T-helper 2 cell treated with Interferon-gamma antibody and Interleukin-4, amounts not matched to agents 5 μg/mL and 100 μg/mL, for 36 hours (primary cell): ENCODE data around the gene PCDHB13.
"Not testable (repeated sequence)": the region's sequence is repeated elsewhere in the genome, so short reads cannot be mapped to it uniquely, and the experiment has no call there.

Experiments used
- DNase-seq: peaks from one replicate; pipeline ENCODE4 v3.0.0; 2021; ENCODE audit warnings: low spot score
- H3K27ac Mint-ChIP-seq: one replicate; pipeline ENCODE4 v1.8.0; 2021; ENCODE audit warnings: mild to moderate bottlenecking, mixed read lengths
- H3K27me3 Mint-ChIP-seq: one replicate; pipeline ENCODE4 v1.8.0; 2021; ENCODE audit warnings: low read depth, mixed read lengths
- H3K36me3 Mint-ChIP-seq: one replicate; pipeline ENCODE4 v1.8.0; 2021; ENCODE audit warnings: low read depth, mixed read lengths
- H3K4me1 Mint-ChIP-seq: one replicate; pipeline ENCODE4 v1.8.0; 2021; ENCODE audit warnings: low read depth, mixed read lengths
- H3K4me3 Mint-ChIP-seq: one replicate; pipeline ENCODE4 v1.8.0; 2022; ENCODE audit warnings: mild to moderate bottlenecking, moderate library complexity, mixed read lengths
- H3K9me3 Mint-ChIP-seq: one replicate; pipeline ENCODE4 v1.8.0; 2021; ENCODE audit warnings: mixed read lengths

PCDHB13 gene

DNA sequence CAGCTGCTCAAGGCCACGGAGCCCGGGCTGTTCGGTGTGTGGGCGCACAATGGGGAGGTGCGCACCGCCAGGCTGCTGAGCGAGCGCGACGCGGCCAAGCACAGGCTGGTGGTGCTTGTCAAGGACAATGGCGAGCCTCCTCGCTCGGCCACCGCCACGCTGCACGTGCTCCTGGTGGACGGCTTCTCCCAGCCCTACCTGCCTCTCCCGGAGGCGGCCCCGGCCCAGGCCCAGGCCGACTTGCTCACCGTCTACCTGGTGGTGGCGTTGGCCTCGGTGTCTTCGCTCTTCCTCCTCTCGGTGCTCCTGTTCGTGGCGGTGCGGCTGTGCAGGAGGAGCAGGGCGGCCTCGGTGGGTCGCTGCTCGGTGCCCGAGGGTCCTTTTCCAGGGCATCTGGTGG, 24.6 kb upstream of the PCDHB13 start:
- Mint-ChIP-seq H3K36me3 (peaks cover 11% of the 10 kb centered on the region), H3K9me3 (peaks cover 42% of the 10 kb centered on the region)
- H3K4me3 Mint-ChIP-seq, H3K4me1 Mint-ChIP-seq, DNase-seq, H3K27ac Mint-ChIP-seq, H3K27me3 Mint-ChIP-seq: not testable (repeated sequence)

DNA sequence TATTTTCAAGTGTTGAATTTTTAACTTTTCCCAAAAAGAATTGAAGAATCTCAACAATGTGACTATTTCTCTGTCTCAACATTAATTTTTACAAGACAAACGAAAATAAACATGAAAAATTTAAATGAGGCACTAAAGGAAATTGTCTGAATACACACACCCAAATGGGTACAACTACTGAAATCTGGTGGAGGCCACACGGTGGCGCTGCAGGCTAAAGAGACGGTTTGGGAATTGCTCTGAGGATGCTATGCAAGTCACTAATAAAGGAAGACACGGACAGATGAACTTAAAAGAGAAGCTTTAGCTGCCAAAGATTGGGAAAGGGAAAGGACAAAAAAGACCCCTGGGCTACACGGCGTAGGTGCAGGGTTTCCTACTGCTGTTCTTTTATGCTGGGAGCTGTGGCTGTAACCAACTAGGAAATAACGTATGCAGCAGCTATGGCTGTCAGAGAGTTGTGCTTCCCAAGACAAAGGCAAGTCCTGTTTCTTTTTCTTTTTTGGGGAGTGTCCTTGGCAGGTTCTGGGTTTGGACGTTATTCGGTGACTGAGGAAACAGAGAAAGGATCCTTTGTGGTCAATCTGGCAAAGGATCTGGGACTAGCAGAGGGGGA, 21.5 kb upstream of the PCDHB13 start, which contains the start of gene PCDHB10:
TSS of gene PCDHB10 (plus strand) at position 244 of the 616 bp plus-strand sequence. CDS start at position 444, 200 bp downstream.
- Mint-ChIP-seq H3K4me3 (no peak within 1 kb of the TSS), H3K36me3 (peaks cover 11% of the 10 kb centered on the region), H3K9me3 (peaks cover 37% of the 10 kb centered on the region), H3K4me1 (no peaks in the 10 kb centered on the region), H3K27ac (no peak within 1 kb of the TSS), H3K27me3 (no peaks in the 10 kb centered on the region)
- DNase-seq, result no peak

DNA sequence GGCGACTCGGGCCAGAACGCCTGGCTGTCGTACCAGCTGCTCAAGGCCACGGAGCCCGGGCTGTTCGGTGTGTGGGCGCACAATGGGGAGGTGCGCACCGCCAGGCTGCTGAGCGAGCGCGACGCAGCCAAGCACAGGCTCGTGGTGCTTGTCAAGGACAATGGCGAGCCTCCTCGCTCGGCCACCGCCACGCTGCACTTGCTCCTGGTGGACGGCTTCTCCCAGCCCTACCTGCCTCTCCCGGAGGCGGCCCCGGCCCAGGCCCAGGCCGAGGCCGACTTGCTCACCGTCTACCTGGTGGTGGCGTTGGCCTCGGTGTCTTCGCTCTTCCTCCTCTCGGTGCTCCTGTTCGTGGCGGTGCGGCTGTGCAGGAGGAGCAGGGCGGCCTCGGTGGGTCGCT, 19.4 kb upstream of the PCDHB13 start:
- not testable (repeated sequence) for H3K27ac Mint-ChIP-seq, H3K27me3 Mint-ChIP-seq, DNase-seq, H3K4me1 Mint-ChIP-seq, H3K36me3 Mint-ChIP-seq, H3K4me3 Mint-ChIP-seq
- peaks cover 45% of the 10 kb centered on the region for H3K9me3 Mint-ChIP-seq

DNA sequence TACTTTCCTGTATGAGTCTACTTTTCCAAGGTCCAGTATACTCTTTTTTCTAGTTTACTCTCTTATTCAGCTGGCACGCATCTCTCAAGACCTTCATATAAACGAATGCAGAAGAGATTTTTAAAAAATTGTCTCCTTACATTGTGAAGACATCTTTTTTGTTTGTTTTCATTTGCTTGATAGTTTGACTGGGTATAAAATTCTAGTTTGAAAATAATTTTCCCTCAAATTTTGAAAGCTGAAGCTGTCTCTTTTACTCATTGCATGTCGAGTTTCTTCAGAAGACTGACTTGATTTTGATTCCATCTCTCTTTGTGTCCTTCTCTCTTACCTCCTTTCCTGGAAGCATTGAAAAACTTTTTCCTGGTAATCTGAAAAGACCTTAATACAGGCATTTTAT, 17.4 kb upstream of the PCDHB13 start:
- Mint-ChIP-seq H3K4me3 (no peak overlapping the region), H3K36me3 (peaks cover 4% of the 10 kb centered on the region), H3K4me1 (no peaks in the 10 kb centered on the region), H3K27me3 (no peaks in the 10 kb centered on the region), H3K27ac (no peak overlapping the region), H3K9me3 (peaks cover 55% of the 10 kb centered on the region)
- DNase-seq, result no peak

DNA sequence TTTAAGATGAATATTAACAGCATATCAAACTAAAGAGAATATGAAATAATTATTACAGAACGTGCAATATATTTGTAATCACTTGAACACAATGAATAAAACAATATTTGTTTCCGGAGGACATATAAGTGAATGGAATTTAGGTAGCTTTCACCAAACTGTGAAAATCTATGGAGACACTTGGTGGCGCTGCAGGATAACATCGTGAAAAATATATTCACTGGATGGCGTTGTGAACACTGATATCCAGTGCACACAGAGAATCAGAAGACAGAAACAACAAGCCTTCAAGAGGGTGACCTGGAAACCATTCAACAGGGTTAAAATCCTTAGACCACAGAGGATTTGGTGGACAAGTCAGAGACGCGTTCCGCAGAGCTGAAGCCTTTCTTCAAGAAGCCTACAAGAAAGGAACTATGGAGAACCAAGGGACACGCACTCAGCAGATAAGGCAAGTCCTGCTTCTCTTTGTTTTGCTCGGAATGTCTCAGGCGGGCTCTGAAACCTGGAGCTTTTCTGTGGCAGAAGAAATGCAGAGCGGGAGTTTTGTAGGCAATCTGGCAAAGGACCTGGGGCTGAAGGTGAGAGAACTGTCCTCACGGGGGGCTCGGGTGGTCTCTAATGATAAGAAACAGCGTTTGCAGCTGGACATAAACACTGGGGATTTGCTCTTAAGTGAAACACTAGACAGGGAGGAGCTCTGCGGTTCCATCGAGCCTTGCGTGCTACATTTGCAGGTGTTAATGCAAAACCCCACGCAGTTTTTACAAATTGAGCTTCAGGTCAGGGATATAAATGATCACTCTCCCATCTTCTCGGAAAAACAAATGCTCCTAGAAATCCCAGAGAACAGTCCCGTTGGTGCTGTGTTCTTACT, 14.1 kb upstream of the PCDHB13 start, which contains the start of gene PCDHB11:
TSS of gene PCDHB11 (plus strand) at position 269 of the 877 bp plus-strand sequence. CDS start at position 417, 148 bp downstream.
- no peak for DNase-seq
- Mint-ChIP-seq H3K36me3 (no peaks in the 10 kb centered on the region), H3K4me1 (no peaks in the 10 kb centered on the region), H3K27ac (no peak within 1 kb of the TSS), H3K4me3 (no peak within 1 kb of the TSS), H3K27me3 (no peaks in the 10 kb centered on the region), H3K9me3 (peaks cover 48% of the 10 kb centered on the region)

DNA sequence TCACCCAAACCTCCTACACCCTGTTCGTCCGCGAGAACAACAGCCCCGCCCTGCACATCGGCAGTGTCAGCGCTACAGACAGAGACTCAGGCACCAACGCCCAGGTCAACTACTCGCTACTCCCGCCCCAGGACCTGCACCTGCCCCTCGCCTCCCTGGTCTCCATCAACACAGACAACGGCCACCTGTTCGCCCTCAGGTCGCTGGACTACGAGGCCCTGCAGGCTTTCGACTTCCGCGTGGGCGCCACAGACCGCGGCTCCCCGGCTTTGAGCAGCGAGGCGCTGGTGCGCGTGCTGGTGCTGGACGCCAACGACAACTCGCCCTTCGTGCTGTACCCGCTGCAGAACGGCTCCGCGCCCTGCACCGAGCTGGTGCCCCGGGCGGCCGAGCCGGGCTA, 12.6 kb upstream of the PCDHB13 start:
- H3K36me3 Mint-ChIP-seq, H3K27me3 Mint-ChIP-seq, H3K4me1 Mint-ChIP-seq, DNase-seq, H3K4me3 Mint-ChIP-seq, H3K27ac Mint-ChIP-seq: not testable (repeated sequence)
- peaks cover 44% of the 10 kb centered on the region for H3K9me3 Mint-ChIP-seq

DNA sequence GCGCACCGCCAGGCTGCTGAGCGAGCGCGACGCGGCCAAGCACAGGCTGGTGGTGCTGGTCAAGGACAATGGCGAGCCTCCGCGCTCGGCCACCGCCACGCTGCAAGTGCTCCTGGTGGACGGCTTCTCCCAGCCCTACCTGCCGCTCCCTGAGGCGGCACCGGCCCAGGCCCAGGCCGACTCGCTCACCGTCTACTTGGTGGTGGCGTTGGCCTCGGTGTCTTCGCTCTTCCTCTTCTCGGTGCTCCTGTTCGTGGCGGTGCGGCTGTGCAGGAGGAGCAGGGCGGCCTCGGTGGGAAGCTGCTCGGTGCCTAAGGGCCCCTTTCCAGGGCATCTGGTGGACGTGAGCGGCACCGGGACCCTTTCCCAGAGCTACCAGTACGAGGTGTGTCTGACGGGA, 12.1 kb upstream of the PCDHB13 start:
- peaks cover 39% of the 10 kb centered on the region for H3K9me3 Mint-ChIP-seq
- H3K4me1 Mint-ChIP-seq, DNase-seq, H3K36me3 Mint-ChIP-seq, H3K27ac Mint-ChIP-seq, H3K27me3 Mint-ChIP-seq, H3K4me3 Mint-ChIP-seq: not testable (repeated sequence)

DNA sequence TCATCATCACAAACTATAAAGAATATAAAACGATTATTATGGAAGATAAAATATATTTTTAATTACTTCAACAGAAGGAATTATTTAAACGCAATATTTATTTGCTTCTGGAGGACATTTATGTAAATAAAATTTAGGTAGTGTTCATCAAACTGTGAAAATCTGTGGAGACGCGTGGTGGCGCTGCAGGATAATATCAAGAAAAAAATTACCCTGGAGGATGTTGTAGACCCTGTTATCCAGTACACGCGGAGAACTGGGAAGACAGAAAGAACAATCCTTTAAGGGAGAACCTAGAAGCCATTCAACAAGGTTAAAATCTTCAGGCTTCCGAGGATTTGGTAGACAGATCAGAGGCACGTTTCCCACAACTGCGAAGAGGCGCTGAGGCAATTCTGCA, 5.2 kb upstream of the PCDHB13 start, which contains the start of gene PCDHB12:
TSS of gene PCDHB12 (plus strand) at position 242 of the 400 bp plus-strand sequence. CDS start 189 bp downstream, outside the sequence.
- no peak for DNase-seq
- no peaks in the 10 kb centered on the region for H3K27me3 Mint-ChIP-seq

DNA sequence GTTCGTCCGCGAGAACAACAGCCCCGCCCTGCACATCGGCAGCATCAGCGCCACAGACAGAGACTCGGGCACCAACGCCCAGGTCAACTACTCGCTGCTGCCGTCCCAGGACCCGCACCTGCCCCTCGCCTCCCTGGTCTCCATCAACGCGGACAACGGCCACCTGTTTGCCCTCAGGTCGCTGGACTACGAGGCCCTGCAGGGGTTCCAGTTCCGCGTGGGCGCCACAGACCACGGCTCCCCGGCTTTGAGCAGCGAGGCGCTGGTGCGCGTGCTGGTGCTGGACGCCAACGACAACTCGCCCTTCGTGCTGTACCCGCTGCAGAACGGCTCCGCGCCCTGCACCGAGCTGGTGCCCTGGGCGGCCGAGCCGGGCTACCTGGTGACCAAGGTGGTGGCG, 3.4 kb upstream of the PCDHB13 start:
- H3K27me3 Mint-ChIP-seq, H3K27ac Mint-ChIP-seq, H3K4me3 Mint-ChIP-seq, DNase-seq, H3K4me1 Mint-ChIP-seq, H3K36me3 Mint-ChIP-seq: not testable (repeated sequence)
- peaks cover 21% of the 10 kb centered on the region for H3K9me3 Mint-ChIP-seq

More for the DNA sequence above, 5.2 kb upstream of the PCDHB13 start, which contains the start of gene PCDHB12:
- no peak within 1 kb of the TSS for H3K4me3 Mint-ChIP-seq
- H3K27ac Mint-ChIP-seq, result no peak within 1 kb of the TSS
- H3K36me3 Mint-ChIP-seq, result no peaks in the 10 kb centered on the region
- H3K4me1 Mint-ChIP-seq, result no peaks in the 10 kb centered on the region
- peaks cover 12% of the 10 kb centered on the region for H3K9me3 Mint-ChIP-seq

DNA sequence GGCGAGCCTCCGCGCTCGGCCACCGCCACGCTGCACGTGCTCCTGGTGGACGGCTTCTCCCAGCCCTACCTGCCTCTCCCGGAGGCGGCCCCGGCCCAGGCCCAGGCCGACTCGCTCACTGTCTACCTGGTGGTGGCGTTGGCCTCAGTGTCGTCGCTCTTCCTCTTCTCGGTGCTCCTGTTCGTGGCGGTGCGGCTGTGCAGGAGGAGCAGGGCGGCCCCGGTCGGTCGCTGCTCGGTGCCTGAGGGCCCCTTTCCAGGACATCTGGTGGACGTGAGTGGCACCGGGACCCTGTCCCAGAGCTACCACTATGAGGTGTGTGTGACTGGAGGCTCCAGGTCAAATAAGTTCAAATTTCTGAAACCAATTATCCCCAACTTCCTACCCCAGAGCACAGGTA, 2.9 kb upstream of the PCDHB13 start:
- not testable (repeated sequence) for H3K27ac Mint-ChIP-seq, H3K4me1 Mint-ChIP-seq, H3K36me3 Mint-ChIP-seq, DNase-seq, H3K4me3 Mint-ChIP-seq, H3K27me3 Mint-ChIP-seq
- peaks cover 23% of the 10 kb centered on the region for H3K9me3 Mint-ChIP-seq

DNA sequence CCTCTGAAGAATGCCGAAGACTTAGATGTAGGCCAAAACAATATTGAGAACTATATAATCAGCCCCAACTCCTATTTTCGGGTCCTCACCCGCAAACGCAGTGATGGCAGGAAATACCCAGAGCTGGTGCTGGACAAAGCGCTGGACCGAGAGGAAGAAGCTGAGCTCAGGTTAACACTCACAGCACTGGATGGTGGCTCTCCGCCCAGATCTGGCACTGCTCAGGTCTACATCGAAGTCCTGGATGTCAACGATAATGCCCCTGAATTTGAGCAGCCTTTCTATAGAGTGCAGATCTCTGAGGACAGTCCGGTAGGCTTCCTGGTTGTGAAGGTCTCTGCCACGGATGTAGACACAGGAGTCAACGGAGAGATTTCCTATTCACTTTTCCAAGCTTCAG, 864 bp downstream of the PCDHB13 start:
- peaks cover 33% of the 10 kb centered on the region for H3K9me3 Mint-ChIP-seq
- H3K27ac Mint-ChIP-seq, H3K36me3 Mint-ChIP-seq, H3K4me3 Mint-ChIP-seq, H3K27me3 Mint-ChIP-seq, H3K4me1 Mint-ChIP-seq, DNase-seq: not testable (repeated sequence)

DNA sequence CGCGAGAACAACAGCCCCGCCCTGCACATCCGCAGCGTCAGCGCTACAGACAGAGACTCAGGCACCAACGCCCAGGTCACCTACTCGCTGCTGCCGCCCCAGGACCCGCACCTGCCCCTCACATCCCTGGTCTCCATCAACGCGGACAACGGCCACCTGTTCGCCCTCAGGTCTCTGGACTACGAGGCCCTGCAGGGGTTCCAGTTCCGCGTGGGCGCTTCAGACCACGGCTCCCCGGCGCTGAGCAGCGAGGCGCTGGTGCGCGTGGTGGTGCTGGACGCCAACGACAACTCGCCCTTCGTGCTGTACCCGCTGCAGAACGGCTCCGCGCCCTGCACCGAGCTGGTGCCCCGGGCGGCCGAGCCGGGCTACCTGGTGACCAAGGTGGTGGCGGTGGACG, 1.8 kb downstream of the PCDHB13 start:
- not testable (repeated sequence) for H3K36me3 Mint-ChIP-seq, DNase-seq, H3K27ac Mint-ChIP-seq, H3K4me3 Mint-ChIP-seq, H3K4me1 Mint-ChIP-seq, H3K27me3 Mint-ChIP-seq
- peaks cover 34% of the 10 kb centered on the region for H3K9me3 Mint-ChIP-seq

DNA sequence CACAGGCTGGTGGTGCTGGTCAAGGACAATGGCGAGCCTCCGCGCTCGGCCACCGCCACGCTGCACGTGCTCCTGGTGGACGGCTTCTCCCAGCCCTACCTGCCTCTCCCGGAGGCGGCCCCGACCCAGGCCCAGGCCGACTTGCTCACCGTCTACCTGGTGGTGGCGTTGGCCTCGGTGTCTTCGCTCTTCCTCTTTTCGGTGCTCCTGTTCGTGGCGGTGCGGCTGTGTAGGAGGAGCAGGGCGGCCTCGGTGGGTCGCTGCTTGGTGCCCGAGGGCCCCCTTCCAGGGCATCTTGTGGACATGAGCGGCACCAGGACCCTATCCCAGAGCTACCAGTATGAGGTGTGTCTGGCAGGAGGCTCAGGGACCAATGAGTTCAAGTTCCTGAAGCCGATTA, 2.3 kb downstream of the PCDHB13 start:
- peaks cover 34% of the 10 kb centered on the region for H3K9me3 Mint-ChIP-seq
- not testable (repeated sequence) for H3K4me3 Mint-ChIP-seq, DNase-seq, H3K27ac Mint-ChIP-seq, H3K27me3 Mint-ChIP-seq, H3K36me3 Mint-ChIP-seq, H3K4me1 Mint-ChIP-seq

DNA sequence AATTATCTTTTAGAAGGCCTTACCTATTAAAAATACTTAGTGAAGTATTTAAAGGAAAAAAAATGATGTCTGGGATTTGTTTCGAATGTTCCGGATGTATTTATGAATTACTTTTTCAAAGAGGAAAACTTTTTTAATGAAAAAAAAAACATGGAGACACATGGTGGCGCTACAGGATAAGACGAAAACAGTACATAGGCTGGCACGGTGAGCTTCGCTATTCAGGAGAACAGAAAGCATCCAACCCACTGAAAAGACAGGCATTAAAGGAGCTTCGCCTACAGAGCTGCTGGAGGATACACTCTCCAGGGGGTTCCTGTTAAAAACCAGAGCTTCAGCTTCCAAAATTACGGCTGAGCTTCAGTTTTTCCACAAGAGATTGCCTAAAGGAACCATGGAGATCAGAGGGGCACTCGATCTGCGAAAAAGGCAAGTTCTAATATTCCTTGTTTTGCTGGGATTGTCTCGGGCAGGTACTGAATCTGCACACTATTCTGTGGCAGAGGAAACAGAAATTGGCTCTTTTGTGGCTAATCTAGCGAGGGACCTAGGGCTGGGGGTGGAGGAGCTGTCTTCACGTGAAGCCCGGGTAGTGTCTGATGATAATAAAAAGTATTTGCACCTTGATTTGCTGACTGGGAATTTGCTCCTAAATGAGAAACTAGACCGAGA, 9.5 kb downstream of the PCDHB13 start, which contains the start of gene PCDHB14:
TSS of gene PCDHB14 (plus strand) at position 232 of the 672 bp plus-strand sequence. CDS start at position 395, 163 bp downstream.
- H3K4me1 Mint-ChIP-seq, result no peaks in the 10 kb centered on the region
- no peak for DNase-seq
- no peaks in the 10 kb centered on the region for H3K27me3 Mint-ChIP-seq
- no peaks in the 10 kb centered on the region for H3K36me3 Mint-ChIP-seq
- no peak within 1 kb of the TSS for H3K4me3 Mint-ChIP-seq
- H3K9me3 Mint-ChIP-seq, result peaks cover 31% of the 10 kb centered on the region
- no peak within 1 kb of the TSS for H3K27ac Mint-ChIP-seq
